Skin epidermis (tissue), 12 donors: ENCODE data around the gene NFATC1.
A peak's percentile ranks its signal among the peaks of the same experiment; 100 is the strongest.

Source experiments
- H3K27ac ChIP-seq, 21 experiments: fragments of 200-600 bp; sonication (generic) in 11 of 21; one replicate each; pipeline ENCODE4 v1.5.0; 2020; ENCODE audit warnings: mild to moderate bottlenecking in 3 of 21, inconsistent platforms in 2 of 21, moderate library complexity in 2 of 21
- H3K4me3 ChIP-seq, 7 experiments: fragments of 200-600 bp; sonication (generic) in 2 of 7; one replicate each; pipeline ENCODE4 v1.5.0; 2020; ENCODE audit warnings: inconsistent platforms in 2 of 7, mild to moderate bottlenecking in 2 of 7, moderate library complexity in 1 of 7

Gene NFATC1

GRCh38 chr18:79521416-79522205, 125.9 kb downstream of the NFATC1 start:
- Histone ChIP-seq H3K4me3 (no peak overlapping the region), H3K27ac (peak overlapping the region in 2 of 21 experiments; percentile 79 to 81)

- H3K27ac ChIP-seq = peak overlapping the region in 13 of 21 experiments; percentile 12 to 84 (median 72)
Measured at GRCh38 chr18:79522451-79523205, 126.9 kb downstream of the NFATC1 start.

GRCh38 chr18:79523206-79523735, 127.5 kb downstream of the NFATC1 start:
- peak overlapping the region in 11 of 21 experiments; percentile 12 to 84 (median 75) for H3K27ac ChIP-seq
- no peak overlapping the region for H3K4me3 ChIP-seq

More at GRCh38 chr18:79522451-79523205, 126.9 kb downstream of the NFATC1 start:
- H3K4me3 ChIP-seq = no peak overlapping the region

GRCh38 chr18:79523736-79524180, 128.0 kb downstream of the NFATC1 start:
- H3K4me3 ChIP-seq = peak overlapping the region in 1 of 7 experiments; percentile 14
- H3K27ac ChIP-seq = peak overlapping the region in 13 of 21 experiments; percentile 5 to 84 (median 62)

- Histone ChIP-seq H3K4me3 (peak overlapping the region in 1 of 7 experiments; percentile 14), H3K27ac (peak overlapping the region in 13 of 21 experiments; percentile 5 to 84 (median 62))
Measured at GRCh38 chr18:79524181-79525078, 128.7 kb downstream of the NFATC1 start.

GRCh38 chr18:79525556-79526467, 130.1 kb downstream of the NFATC1 start:
- Histone ChIP-seq H3K4me3 (no peak overlapping the region), H3K27ac (peak overlapping the region in 12 of 21 experiments; percentile 20 to 65 (median 46))

GRCh38 chr18:79526468-79527460, 131.0 kb downstream of the NFATC1 start:
- H3K27ac ChIP-seq = peak overlapping the region in 11 of 21 experiments; percentile 5 to 65 (median 46)

GRCh38 chr18:79527656-79528315, 132.1 kb downstream of the NFATC1 start:
- H3K4me3 ChIP-seq = no peak overlapping the region
- H3K27ac ChIP-seq = peak overlapping the region in 2 of 21 experiments; percentile 58 to 65

More at GRCh38 chr18:79526468-79527460, 131.0 kb downstream of the NFATC1 start:
- no peak overlapping the region for H3K4me3 ChIP-seq

- Histone ChIP-seq H3K27ac (no peak overlapping the region), H3K4me3 (no peak overlapping the region)
Measured at GRCh38 chr18:79528316-79528695, 132.6 kb downstream of the NFATC1 start.

GRCh38 chr18:79528846-79529245, 133.1 kb downstream of the NFATC1 start:
- Histone ChIP-seq H3K4me3 (no peak overlapping the region), H3K27ac (no peak overlapping the region)

- Histone ChIP-seq H3K27ac (no peak overlapping the region), H3K4me3 (no peak overlapping the region)
Measured at GRCh38 chr18:79529296-79529695, 133.6 kb downstream of the NFATC1 start.

- Histone ChIP-seq H3K4me3 (no peak overlapping the region), H3K27ac (no peak overlapping the region)
Measured at GRCh38 chr18:79529991-79530390, 134.3 kb downstream of the NFATC1 start.

GRCh38 chr18:79530821-79531220, 135.1 kb downstream of the NFATC1 start:
- H3K27ac ChIP-seq = no peak overlapping the region
- no peak overlapping the region for H3K4me3 ChIP-seq

- Histone ChIP-seq H3K4me3 (no peak overlapping the region), H3K27ac (no peak overlapping the region)
Measured at GRCh38 chr18:79531386-79531785, 135.7 kb downstream of the NFATC1 start.

GRCh38 chr18:79531926-79532312, 136.2 kb downstream of the NFATC1 start:
- no peak overlapping the region for H3K4me3 ChIP-seq
- no peak overlapping the region for H3K27ac ChIP-seq

- Histone ChIP-seq H3K27ac (no peak overlapping the region), H3K4me3 (no peak overlapping the region)
Measured at GRCh38 chr18:79532313-79533007, 136.7 kb downstream of the NFATC1 start.
